Pons (tissue), 1 donor: ENCODE results near the gene ABHD17B.

Experiments used
- DNase-seq: peaks from one replicate; pipeline ENCODE4 v3.0.0-alpha.2; 2016; ENCODE audit warnings: low spot score

ABHD17B gene

DNA sequence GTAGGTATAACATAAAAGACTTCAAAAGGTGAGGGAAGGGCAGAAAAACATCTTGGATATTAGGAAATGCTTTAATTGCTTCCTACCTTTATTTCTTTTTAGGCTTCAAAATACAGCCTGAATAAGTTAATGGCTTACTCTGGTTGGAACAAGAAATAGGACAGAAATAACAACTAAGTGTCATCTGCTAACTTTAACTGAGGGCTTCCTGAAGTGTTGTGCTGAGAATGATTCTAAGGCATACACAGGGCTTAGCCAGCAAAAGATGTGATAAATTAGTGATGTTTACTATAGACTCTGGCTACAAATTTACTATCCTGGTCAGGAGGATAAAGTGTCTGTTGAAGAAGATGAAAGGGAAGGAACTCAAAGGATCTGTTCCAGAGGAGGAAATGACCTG lies 34.2 kb downstream of the ABHD17B start:
- DNase-seq = no peak

- no peak for DNase-seq
Observed at GRCh38 chr9:71876106-71876505, 34.9 kb downstream of the ABHD17B start.

DNA sequence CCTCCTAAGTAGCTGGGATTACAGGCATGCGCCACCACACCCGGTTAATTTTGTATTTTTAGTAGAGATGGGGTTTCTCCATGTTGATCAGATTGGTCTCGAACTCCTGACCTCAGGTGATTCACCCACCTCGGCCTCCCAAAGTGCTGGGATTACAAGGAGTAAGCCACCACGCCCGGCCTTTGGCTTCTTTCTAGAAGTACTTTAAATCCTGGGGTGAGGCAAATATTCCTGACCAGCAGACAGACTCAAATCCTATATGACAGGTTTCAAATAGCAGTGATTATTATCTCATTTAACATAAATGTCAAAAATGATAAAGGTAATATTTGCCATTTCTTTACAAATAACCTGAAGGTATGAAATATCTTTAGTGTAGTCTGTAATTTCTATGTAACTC lies 35.6 kb downstream of the ABHD17B start:
- DNase-seq = no peak

DNA sequence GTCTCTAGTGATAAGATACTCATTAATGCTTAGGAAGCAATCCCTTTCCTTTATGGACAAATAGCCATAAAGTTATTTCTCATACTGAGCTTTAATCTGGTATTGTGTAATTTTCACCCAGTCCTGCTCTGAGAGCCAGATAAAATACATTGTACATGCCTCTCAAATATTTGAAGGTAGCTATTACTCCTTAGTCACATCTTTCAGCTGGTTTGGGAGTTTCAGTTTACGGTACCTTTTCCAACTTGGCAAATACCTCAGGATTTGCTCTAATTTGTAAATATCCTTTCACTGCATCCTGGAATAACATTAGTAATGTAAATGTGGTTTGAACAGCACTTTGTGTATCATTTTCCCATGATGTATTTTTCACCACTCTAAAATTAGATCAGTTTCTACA lies 47.4 kb downstream of the ABHD17B start:
- DNase-seq = no peak

DNA sequence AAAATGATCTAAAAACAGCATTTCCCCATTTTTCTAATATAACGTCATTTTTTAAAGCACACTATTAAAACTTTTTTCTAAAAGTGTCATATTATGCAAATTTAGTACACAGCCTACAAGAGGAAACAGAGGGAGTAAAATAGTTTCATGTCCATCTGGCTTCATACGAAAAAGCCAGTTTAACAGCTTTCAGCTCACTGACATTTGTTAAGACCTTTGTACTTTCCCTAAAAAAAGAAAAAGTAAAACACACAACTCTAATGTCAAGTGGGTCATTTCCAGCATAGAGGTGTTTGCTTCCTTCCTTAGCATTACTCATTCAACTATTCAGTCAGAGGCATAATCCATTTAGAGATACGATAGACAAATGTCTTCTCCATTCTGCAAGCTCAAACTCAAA lies 49.4 kb downstream of the ABHD17B start:
- no peak for DNase-seq

DNA sequence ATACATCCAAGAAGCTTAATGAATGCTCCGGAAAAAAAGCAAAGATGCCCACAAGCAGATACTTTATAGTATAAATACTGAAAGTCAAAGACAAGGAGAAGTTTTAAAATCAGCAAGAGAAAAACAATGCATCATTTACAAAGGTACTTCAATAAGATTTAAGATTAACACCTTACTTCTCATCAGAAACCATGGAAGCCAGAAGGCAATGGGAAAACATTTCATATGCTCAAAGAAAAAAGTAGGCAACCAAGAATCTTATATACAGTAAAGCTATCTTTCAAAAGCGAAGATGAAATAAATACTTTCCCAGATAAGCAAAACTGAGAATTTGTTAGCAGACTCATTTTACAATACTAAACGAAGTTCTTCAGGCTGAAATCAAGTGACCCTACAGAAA lies 51.1 kb downstream of the ABHD17B start:
- DNase-seq = no peak

GRCh38 chr9:71858812-71859211 lies 52.2 kb downstream of the ABHD17B start:
- DNase-seq = no peak

- no peak for DNase-seq
Observed at GRCh38 chr9:71858102-71858798, 52.7 kb downstream of the ABHD17B start.

GRCh38 chr9:71857159-71857558 lies 53.8 kb downstream of the ABHD17B start:
- DNase-seq = peak; percentile 51

DNA sequence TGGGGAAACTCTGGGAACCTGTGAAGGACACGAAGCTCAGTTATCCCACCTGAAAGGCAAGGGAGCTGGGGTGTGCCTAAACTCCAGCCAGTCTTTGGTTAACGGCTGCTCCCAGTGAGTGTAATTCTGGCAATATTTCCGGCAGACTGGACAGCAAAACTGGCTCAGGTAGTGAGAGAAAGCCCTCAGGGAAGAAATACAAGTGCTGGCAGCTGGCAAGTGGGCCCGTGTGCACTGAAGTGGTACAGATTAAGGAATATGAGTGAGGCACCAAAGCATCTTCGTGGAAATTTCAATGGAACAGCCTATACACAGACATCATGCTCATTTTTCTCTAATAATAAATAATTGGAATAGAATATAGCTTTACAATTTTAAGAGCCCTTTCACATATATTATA lies 56.2 kb downstream of the ABHD17B start:
- no peak for DNase-seq

DNA sequence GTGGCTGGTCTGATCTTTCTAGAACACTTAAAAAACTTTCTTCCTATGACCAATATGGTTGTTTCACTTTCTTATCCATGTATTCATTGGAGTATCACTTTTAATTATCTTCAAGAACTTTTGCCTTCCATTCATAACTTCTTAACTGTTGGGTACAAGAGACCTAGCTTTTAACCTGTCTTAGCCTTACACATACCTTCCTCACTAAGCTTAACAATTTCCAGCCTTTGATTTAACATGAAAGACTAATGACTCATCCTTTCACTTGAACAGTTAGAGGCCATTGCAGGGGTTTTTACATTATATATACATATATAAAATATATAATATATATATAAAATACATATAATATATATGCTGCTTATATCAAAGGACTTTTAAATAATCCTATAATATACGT lies 57.9 kb downstream of the ABHD17B start:
- DNase-seq = no peak

GRCh38 chr9:71850996-71851395 lies 60.0 kb downstream of the ABHD17B start:
- no peak for DNase-seq

DNA sequence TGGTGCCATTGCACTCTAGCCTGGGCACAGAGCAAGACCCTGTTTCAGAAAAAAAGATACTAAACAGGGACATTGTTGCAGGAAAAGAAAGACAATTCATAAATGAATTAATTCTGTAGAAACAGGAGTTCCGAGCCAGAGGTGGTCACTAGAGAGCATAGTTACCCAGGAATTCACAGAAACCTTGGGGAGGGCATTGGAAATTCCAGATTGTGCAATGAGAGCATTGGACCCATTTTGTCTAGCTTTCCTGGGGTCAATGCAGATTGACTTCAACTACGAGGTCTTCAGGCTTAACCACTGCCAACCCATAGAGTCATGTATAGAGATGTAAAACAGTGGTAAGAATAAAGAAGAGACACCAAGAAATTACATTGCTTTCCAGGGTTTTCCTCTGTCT lies 63.1 kb downstream of the ABHD17B start:
- DNase-seq = no peak

- no peak for DNase-seq
Observed at GRCh38 chr9:71844808-71845207, 66.2 kb downstream of the ABHD17B start.

GRCh38 chr9:71839668-71840067 lies 71.3 kb downstream of the ABHD17B start:
- no peak for DNase-seq

GRCh38 chr9:71835596-71835995 lies 75.4 kb downstream of the ABHD17B start:
- DNase-seq = no peak

DNA sequence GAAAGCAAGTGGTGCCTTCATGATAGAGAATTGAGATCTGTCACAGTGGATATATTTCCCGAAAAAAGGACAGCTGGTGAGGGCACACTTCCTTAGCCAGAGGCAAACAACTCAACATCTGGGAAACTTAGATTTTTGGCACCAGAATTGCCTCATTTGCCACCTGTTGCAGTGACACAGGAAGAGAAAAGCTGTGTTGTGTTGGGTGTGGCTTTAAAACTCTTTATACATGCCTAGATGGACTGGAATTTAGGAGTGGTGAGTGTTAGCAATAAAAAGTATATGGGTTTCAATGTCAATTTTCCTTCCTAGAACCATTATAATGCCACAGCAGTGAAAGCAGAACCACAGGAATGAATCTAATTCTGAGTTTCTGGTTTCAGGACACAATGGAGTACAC lies 80.1 kb downstream of the ABHD17B start:
- DNase-seq = no peak

DNA sequence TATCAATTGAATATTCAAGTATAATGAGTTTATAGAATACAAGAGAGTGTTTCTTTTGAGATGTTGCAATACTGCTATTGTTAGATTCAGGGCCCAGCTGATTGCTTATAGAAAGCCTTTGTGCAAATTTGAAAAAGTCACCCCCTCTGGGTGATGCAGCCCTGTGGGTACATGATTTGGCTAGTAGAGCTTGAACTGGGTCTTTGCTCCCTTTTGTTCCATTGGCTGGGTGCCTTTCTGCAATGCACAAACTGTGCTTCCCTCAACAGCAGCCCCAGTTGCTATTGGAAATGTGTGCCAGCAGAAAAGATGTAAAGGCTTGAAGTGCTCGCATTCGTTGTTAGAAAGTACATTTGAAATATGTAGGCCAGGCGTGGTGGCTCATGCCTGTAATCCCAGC lies 80.8 kb downstream of the ABHD17B start:
- DNase-seq = peak; percentile 99

GRCh38 chr9:71826279-71826678 lies 84.7 kb downstream of the ABHD17B start:
- no peak for DNase-seq

DNA sequence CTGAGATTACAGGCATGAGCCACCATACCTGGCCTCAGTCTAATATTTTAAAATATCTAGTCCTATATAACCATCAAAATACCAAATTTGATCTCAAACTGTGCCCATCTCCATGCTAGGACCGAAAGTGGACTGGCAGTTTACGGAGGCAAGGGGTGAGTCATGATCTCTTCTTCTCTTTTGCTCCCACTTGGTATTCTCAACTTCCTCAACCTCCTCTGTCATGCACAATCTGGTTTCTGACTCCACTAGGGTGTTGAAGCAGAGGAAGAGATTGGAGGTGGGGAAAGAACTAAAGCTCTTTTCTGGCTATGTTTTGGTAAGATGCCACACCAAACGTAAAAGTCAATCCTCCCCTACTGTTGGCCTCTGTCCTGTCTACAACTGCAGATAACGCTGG lies 86.7 kb downstream of the ABHD17B start:
- no peak for DNase-seq

DNA sequence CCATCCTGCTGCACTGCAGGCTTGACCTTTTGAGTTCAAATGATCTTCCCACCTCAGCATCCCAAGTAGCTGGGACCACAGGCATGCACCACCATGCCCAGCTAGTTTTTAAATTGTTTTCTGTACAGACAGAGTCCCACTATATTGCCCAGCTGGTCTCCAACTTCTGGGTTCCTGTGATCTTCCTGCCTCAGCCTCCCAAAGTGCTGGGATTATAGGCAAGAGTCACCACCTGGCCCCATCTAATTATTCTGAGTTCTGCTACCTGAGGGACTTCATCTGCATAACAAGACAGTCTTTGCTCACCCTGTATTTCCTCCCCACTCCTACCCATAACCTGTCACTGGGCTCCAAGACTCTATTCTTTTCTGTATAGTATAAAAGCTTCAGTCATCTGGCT lies 88.1 kb downstream of the ABHD17B start:
- DNase-seq = no peak

DNA sequence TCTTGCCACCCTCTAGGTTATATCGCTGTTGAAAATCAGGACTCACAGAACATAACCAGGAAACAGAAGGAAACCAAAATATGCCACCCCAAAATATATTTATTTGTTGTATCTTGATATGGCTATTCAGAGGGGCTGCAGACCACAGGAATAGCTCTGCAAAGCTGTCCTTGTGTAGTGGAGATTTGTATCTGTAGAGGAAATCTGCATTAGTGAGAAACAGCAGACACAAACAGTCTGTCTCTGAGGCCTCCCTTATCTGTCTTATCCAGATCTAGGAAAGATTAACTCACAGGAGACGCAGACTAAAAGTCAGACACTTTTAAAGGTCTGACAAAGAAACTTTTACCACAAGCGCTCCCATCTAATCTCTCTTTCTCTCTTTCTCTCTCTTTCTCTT lies 88.5 kb downstream of the ABHD17B start:
- DNase-seq = no peak

- no peak for DNase-seq
Observed at GRCh38 chr9:71821405-71821804, 89.6 kb downstream of the ABHD17B start.

GRCh38 chr9:71820403-71820921 lies 90.5 kb downstream of the ABHD17B start:
- no peak for DNase-seq
